UCSD-AML1 (cell line): ENCODE results near the gene RUNX1.

Source experiments
- DNase-seq: peaks from one replicate; lab custom pipeline; 2025; ENCODE audit not compliant: unreplicated experiment; lab: John Stamatoyannopoulos, UW

The RUNX1 gene

GRCh38 chr21:35037384-35037765, 11.7 kb downstream of the RUNX1 start:
- no peak for DNase-seq

- DNase-seq = no peak
These were observed 12.4 kb downstream of the RUNX1 start for GRCh38 chr21:35036465-35037383.

- DNase-seq = no peak
These were observed 13.5 kb downstream of the RUNX1 start for GRCh38 chr21:35035581-35035980.

- DNase-seq = no peak
These were observed 14.0 kb downstream of the RUNX1 start for GRCh38 chr21:35035116-35035515.

GRCh38 chr21:35034203-35034926, 14.7 kb downstream of the RUNX1 start:
- DNase-seq = no peak

- DNase-seq = no peak
These were observed 16.4 kb downstream of the RUNX1 start for GRCh38 chr21:35032474-35033263.

GRCh38 chr21:35028451-35028978, 20.6 kb downstream of the RUNX1 start:
- DNase-seq = no peak

- DNase-seq = peak; percentile 45
These were observed 21.3 kb downstream of the RUNX1 start for GRCh38 chr21:35027563-35028450.

GRCh38 chr21:35026617-35027562, 22.2 kb downstream of the RUNX1 start:
- DNase-seq = peak; percentile 96

- DNase-seq = no peak
These were observed 23.0 kb downstream of the RUNX1 start for GRCh38 chr21:35026153-35026500.

- no peak for DNase-seq
These were observed 23.6 kb downstream of the RUNX1 start for GRCh38 chr21:35025206-35026152.

- no peak for DNase-seq
These were observed 24.6 kb downstream of the RUNX1 start for GRCh38 chr21:35024513-35024912.

GRCh38 chr21:35024071-35024420, 25.1 kb downstream of the RUNX1 start:
- no peak for DNase-seq

- no peak for DNase-seq
These were observed 25.6 kb downstream of the RUNX1 start for GRCh38 chr21:35023396-35024070.

- DNase-seq = no peak
These were observed 27.6 kb downstream of the RUNX1 start for GRCh38 chr21:35021546-35021945.

GRCh38 chr21:35020902-35021301, 28.2 kb downstream of the RUNX1 start:
- DNase-seq = no peak

- no peak for DNase-seq
These were observed 28.7 kb downstream of the RUNX1 start for GRCh38 chr21:35020436-35020835.

GRCh38 chr21:35019631-35020032, 29.5 kb downstream of the RUNX1 start:
- DNase-seq = no peak
